GM18907 (cell line): ENCODE measurements around the gene PLA1A.

Source experiments
- ATAC-seq: cut with Tn5 transposase; IDR thresholded peaks from one replicate; pipeline ENCODE4 v1.9.1; 2021; ENCODE audit warnings: mild to moderate bottlenecking, moderate library complexity; ENCODE audit not compliant: unreplicated experiment

Gene PLA1A

DNA sequence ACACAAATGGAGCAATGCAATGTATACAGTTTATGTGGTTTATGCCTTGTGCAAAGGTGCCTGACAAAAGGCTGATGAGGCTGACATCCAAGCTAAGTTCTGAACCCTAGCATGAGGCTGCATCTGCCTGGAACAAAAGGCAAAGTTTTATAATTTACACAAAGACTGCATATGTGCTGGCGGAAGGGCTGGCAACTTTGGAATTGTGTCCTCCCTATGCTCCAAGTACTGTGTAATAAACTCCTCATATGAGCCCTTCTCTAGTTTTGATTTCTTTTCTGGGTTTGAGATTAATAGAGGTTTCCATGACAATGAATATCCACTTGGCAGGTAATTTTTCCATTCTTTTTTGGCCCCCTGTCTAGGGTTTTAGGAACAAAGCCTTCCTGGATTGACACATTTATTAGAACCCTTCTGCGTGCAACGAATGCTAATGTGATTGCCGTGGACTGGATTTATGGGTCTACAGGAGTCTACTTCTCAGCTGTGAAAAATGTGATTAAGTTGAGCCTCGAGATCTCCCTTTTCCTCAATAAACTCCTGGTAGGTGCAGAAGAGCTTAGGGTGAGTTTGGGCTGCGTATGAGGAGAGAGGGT, 10.8 kb downstream of the PLA1A start:
- no peak for ATAC-seq

DNA sequence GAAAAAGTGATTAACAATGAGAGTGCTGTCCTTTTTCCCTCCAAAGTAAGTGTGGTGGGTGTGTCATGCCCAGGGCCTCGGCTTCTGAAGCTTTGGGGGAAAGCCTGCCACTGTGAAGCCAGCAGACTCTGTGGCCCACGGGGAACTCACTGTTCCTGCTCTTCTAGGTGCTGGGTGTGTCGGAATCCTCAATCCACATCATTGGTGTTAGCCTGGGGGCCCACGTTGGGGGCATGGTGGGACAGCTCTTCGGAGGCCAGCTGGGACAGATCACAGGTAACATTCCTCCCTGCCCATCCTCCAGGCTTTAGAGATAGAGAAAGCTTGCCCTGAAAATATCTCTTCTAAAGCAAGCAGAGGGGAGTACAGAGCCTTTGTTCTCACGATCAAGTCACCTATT, 11.6 kb downstream of the PLA1A start:
- no peak for ATAC-seq

DNA sequence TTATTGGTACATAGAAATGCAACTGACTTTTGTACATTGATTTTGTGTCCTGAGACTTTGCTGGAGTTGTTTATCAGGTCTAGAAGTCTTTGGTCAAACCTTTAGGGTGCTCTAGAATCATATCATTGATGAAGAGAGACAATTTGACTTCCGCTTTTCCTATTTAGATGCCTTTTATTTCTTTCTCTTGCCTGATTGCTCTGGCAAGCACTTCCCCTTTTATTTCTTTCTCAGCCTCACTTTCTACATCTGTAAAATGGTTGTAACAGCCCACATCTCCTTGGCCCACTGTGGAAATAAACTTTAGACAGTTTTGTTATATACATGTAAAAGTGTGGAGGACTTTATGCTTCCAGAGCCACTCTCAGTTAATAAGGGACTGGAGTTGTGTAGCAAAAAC, 14.0 kb downstream of the PLA1A start:
- no peak for ATAC-seq

DNA sequence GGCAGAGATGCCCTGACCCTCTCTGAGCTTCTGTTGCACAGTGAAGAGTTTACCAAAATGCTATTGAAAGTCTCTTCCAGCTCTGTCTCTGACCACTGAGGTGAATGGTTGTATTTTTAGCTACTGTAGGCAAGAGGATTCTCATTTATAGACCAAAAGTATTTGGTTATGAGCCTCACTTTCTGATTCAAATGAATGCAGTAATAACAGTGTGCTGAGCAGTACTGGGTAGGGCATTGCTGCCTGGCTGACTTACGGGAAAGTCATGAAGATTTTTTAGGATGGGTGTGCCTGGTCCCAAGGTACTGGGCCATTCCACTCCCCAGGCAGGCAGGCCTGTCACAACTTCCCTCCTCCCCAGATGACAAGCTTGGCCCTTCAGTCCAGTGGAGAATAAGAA, 15.5 kb downstream of the PLA1A start:
- no peak for ATAC-seq

DNA sequence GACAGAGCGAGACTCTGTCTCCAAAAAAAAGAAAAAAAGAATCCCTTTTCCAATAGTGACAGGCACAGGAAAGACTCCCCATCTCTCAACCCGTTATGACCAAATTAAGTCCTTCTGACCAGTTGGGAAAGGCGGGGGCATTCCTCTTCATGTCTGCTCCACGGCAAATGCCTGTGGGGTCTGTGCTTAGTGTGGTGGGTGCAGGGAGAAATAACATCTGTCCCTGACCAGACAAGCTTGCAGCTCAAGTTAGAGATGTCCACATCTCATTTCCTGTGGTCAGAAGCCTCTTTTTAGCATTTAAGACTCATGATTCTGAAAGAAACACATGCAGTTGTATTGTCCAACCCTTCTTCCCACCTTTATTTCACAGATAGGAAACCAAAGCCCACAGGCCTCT, 16.2 kb downstream of the PLA1A start:
- ATAC-seq, result no peak

DNA sequence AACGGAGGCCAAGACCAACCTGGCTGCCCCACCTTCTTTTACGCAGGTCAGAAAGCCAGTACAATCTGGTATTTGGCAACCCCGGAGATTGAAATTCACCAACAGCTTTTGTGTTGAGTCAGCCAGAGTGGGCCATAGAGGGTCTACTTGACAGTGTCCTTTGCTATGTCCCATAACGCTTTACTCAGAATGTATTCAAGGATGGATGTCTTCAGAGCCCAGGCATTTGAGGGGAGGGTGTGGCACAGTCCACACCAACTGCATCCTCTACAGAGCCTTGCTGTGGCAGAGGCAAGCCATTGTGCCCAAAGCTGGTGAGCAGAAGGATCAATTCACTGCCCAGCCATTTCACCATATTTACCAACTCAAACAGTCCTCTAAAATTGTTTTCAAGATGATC, 18.4 kb downstream of the PLA1A start:
- no peak for ATAC-seq

DNA sequence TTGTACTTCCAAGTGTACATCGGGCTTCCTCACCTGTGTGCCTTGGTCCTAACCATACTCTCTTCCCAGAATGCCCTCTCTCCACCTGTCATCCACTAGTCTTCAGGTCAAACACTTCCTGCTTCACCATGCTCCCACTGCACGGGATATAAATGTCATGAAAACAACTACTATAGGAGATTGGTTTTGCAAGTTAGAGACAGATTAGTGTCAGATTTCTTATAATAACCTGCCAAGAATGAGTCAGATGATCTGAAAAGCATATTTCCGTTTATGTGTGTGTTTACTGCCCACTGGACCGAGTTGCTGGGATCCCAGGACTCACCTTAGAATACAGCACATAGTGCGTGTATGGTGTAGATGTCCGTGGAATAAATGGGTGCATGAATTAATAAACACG, 21.4 kb downstream of the PLA1A start:
- ATAC-seq, result no peak

DNA sequence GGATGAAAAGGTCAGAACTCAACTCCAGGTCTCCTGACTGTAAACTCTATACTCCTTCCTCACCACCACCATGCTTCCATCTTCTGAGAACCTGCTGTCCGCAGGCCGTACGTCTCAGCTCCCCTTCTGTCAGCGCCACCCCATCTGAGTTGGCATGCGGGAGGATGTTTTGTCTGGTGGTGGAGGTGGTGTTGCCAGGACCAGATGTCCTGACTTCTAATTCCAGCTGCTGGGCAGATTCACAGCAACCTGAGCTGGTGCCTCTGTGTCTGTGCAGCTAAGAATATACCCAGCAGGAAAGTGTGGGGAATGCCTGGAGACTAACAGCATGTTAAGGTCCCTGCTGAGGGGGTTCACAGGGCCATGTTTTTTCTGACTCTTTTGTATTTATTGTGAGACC, 23.2 kb downstream of the PLA1A start:
- ATAC-seq, result no peak

DNA sequence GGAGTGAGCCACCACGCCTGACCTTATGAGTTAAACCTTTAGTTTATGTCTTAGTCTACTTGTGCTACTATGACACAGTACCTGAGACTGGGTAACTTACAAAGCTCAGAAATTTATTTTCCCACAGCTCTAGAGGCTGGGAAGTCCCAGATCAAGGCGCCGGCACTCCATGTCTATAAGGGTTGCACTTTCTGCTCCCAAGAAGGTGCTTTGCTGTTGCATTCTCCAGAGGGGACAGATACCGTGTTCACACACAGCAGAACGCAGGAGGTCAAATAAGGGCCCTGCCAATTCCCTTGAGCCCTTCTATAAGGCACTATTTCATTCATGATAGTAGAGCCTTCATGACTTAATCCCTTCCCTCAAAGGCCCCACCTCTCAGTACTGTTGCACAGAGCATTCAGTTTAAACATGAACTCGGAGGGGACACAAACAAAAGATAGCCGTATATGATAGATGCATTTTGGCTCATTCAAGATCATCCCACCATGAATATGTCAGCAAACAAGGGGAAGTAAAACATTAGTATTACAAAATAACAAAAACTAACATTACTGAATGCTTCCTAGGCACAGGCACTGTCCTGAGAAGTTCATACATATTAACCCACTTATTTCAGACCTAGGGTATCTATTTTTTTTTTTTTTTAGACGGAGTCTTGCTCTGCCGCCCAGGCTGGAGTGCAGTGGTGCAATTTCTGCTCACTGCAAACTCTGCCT, 26.5 kb downstream of the PLA1A start:
- ATAC-seq, result no peak

DNA sequence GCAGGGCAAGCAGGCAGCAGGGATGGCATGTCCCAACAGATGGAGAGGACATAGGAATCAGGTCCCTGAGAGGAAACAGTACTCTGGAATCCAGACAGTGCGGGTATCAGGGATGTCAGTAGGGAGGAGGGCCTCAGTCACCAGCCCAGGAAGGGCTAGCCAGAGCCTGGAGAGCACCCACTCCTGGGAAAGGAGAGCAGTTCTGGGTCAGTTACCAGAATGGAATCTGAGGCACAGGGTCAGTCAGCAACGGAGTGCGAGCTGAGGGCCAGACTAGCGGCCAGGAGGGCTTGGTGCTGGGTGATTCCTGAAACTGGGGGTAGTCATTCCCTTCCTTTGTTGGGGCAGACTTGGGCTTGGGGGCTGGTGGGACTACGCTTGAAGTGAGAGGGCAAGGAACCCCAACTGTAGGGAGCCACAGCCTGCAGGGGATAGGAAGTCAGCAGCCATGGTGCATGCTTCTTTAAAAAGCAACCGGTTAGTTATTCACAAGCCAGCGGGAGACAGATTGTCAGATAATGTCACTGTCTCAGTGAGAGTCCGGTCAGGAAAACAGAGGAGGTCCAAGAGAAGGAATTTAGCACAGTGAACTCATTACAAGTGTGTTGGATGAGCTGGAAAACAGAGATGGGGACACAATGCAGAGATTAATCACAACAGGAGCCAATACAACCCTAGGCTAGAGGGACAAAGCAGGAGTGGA, 27.9 kb downstream of the PLA1A start:
- no peak for ATAC-seq

DNA sequence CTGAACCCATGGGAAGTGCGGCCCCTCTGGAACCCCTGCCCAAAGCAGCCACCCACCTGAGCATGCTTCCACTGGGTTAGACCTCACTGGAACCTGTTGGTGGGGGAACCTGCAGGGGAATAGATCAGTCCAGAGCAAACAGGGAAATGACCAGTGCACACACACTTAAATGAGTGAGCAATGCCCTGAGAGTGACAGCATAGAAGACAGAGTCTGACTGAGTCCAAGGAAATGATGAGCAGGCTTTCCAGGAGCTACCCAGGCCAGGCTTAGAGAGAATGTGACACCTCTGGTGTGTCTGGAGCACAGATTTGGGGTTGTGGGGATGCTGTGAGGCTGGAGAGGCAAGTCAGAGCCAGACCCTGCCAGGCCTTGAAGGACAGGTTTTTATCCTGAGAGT, 28.5 kb downstream of the PLA1A start:
- no peak for ATAC-seq

DNA sequence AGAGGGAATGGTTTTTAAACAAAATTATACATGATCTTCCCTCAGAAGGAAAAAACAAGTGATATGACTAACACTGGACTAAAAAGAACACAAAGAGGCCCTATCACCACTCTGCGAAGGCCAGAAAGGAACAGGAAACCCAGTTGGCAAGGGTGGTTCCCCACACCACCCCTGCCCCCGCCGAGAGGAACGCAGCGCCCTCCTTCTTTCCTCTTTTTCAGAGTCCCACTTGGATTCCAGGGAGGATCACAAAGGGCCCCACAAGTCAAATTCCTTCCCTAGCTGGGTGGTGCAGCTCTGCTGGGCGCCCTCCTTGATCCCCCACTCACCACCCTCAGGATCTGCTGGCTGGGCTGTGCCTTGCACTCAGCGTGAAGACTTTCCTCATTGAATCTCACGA, 29.8 kb downstream of the PLA1A start:
- ATAC-seq, result no peak

DNA sequence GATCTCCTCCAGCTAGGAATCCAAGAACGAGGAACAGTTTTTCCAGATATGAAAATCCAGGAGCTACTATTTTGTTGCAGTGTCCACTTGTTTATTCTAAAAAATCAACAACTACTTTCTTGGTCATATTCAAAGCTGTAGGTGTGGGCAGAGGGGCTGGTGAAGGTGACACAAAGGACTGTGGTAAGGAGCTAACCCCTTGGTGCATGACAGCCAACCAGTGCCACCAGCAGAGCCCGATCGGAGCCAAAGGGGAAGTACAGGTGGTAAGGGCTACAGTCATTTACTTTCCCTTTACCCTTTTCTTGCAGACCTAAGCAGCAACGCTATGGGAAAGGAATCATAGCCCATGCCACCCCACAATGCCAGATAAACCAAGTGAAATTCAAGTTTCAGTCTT, 30.7 kb downstream of the PLA1A start:
- peak; percentile 81 for ATAC-seq

DNA sequence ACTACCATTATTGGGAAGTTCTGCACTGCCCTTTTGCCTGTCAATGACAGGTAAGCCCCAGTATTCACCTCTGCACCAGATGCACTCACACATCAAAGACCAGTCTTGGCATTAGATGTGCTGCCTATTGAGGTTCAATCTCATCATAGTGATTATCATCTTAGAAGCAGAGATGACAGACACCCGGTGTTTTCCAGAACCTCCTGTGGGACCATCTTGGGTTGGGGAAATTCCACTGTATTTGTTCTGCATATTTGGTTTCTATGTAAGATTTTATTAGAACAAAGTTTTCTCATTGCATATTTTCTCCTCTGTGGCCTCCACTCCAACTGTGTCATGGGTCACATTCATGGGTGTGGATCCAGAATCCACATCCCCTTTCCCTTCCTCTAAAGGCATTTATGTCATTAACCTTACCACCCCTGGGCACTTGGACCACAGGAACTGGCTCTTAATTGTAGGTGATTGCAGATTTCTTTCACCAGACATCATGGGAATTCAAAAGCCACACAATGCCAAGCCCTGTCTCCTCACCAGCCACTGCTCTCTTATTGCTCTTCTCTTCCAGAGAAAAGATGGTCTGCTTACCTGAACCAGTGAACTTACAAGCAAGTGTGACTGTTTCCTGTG, 31.2 kb downstream of the PLA1A start:
- peak; percentile 51 for ATAC-seq

DNA sequence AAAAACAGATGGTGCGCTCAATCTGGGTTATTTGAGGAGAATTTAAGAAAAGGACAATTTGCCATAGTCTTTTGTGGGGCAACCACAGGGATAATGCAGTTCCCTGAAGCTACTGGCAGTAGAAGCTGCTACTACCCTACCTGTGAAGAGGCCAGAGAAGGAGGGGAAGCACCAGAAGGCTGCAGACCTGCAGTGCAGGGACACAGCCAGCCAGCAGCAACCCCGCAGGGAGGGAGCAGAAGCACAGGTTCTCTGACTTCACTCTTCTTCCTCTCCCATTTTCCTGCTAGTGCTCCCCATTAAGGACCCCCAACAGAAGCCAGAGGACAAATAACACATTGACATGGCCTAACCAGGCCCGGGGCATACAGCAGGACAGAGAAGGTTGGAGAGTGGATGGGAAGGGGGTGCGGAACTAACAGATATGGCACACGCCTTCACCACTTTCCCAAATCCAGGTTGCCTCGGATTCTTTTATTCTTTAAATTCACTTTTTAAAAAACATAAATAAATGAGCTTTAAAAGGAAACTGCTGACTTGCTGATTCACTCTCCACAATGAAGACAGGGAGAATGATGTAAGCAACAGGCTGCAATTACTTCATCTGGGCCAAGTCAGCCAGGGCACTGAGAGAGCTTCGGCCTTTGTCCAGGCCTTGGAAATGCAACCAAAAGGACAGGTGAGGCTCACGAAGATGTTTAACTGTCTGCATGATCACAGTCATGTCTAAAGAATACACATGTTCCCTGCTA, 32.6 kb downstream of the PLA1A start:
- ATAC-seq, result no peak

DNA sequence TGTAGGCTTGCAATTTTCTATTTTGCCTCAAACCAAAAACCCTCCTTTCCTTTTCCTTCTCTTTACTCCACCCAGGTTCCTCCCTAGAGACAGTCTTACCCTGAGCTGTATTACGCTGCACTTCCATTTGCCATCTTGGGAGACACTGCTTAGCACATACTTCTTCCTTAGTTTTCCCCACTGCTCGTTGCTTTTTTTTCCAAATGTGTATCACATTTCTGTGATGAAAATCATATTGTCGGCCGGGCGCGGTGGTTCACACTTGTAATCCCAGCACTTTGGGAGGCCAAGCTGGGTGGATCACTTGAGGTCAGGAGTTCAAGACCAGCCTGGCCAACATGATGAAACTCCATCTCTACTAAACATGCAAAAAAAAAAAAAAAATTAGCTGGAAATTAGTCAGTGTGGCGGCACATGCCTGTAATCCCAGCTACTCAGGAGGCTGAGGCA, 33.2 kb downstream of the PLA1A start:
- no peak for ATAC-seq

DNA sequence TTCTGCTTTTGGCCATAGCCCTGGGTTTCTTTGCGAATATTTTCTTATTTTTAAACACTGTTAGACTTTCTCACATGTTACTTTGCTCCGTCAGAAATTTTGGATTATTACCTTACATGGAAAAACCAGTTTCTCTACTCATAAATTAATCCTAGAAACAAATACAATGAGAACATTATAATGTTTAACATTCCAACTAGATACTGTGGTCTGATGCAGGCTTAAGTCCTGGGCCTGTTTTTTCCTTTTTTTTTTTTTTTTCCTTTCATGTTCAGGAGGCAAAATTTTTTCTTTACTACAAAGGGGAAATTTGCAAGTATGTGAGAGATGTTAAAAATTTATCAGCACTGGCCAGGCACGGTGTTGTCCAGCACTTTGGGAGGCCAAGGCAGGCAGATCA, 33.8 kb downstream of the PLA1A start:
- ATAC-seq, result no peak

DNA sequence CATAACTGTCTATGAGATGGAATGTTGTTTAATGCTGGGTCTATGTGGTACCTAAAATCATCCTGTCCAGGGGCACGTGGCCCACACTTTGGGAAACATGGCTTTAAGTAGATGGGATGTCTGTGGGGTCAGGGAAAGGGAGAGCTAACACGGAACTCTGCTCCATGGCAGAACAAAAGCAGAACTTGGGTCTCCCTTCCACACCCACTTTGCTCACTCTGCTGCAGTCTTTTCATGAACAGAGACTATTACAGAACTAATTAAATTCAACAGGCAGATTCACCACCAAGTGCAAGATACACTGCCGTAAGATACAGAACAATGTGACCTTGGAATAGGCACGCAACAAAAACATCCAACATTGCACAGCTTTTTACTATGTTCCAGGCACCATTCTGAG, 34.5 kb downstream of the PLA1A start:
- no peak for ATAC-seq

DNA sequence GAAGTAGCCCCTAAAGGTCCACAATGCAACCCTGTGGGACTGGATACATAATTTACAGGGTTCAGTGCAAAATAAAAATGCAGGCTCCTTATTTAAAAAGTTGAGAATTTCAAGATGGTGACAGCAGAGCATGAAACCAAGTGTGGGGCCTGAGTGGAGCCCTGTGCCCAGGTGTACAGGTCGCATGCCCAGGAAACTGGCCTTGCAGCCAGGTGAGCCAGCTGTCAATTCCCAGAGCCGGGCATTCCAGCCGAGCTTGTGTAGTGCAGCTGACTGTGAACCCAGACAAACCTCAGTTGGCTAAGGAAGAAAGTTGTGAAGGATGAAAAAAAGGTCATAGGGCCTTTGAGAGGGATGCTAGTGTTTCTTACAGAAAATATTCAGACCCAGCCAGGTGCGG, 35.1 kb downstream of the PLA1A start:
- ATAC-seq, result no peak

DNA sequence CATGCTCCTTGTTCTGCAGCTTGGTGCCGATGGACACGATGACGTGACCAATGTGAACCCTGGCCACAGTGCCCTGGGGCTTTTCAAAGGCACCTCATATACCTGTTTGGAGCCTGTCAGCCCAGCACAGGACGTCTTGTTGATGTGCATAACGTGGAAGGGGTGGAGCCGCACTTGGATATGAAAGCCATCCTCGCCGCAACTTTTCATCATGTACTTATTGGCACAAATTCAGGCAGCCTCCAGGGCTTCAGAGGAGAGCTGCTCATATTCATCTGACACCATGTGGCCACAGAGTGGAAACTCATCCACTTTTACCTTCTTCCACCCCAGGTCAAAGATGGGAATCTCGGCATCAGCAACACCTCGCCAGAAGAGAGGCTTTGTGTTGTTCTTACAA, 38.0 kb downstream of the PLA1A start:
- ATAC-seq, result no peak

DNA sequence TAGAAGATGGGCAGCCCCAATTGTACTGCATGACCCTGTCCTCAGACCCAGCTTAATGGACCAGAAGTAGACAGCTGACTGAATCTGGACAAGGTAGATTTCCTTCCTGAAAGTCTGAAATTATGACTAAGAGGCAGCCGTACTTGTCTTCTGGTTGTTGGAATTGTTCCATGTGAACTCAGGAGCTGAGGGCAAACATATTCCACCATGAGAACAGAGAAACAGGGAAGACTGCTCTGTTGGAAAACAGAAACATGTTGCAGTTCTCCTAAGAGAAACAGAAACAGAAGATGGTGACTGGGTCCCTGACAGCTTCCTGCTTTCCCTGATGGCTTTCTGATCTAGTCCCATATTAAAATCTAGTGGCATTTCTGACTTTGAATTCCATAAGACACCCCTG, 38.6 kb downstream of the PLA1A start:
- no peak for ATAC-seq
